A549 (cell line): Measurements from ENCODE around the gene IDH3B. TPM values are rescaled to one million over a fixed set of nuclear protein-coding genes. Genes with fewer than 3 reads are reported as not detected.

Source experiments
- ATAC-seq, 2 experiments: fragments of 200-7000 bp in 1 of 2; fragments of >200 bp in 1 of 2; cut with Nextera tagmentation in 1 of 2; cut with Tn5 transposase in 1 of 2; 3 replicates each; pipeline versions ENCODE4 v1.8.0 to v1.9.1; 2018 to 2020; ENCODE audit warnings: mild to moderate bottlenecking in 1 of 2, moderate library complexity in 1 of 2
- CTCF ChIA-PET: fragments of 300-600 bp; sonication (Branson Sonifier 250); formaldehyde crosslinking; extraction: SDS; loops from one replicate; lab custom pipeline; 2021; ENCODE audit warnings: antibody characterized with exemption, inconsistent platforms; lab: Yijun Ruan, JAX
- POLR2A ChIA-PET: fragments of 350-600 bp; formaldehyde crosslinking; extraction: SDS; loops from one replicate; lab custom pipeline; 2021; ENCODE audit warnings: antibody characterized with exemption, inconsistent platforms; lab: Yijun Ruan, JAX
- DNase-seq, 2 experiments: peaks; one replicate each; pipeline versions ENCODE4 v3.0.0 to v3.0.0-alpha.2; 2011 to 2016; ENCODE audit warnings: low read depth in 1 of 2, low spot score in 1 of 2
- FAIRE-seq: peaks from 2 replicates; lab custom pipeline; 2011; peaks lifted over from hg19 to GRCh38; lab: Jason Lieb, UNC
- H3K27ac ChIP-seq, 2 experiments: fragments of >200 bp; sonication (Bioruptor Twin); formaldehyde crosslinking; 3 replicates each; pipeline ENCODE4 v1.5.1; 2016 to 2017
- H3K4me1 ChIP-seq: fragments of >200 bp; sonication (Bioruptor Twin); formaldehyde crosslinking; 3 replicates; pipeline ENCODE4 v1.6.1; 2016
- H3K4me2 ChIP-seq: fragments of >200 bp; sonication (Bioruptor Twin); formaldehyde crosslinking; 3 replicates; pipeline ENCODE4 v1.6.1; 2016
- H3K4me3 ChIP-seq: fragments of >200 bp; sonication (Bioruptor Twin); formaldehyde crosslinking; 3 replicates; pipeline ENCODE4 v1.5.1; 2016
- H3K9me3 ChIP-seq: fragments of >200 bp; sonication (Bioruptor Twin); formaldehyde crosslinking; 3 replicates; pipeline ENCODE4 v1.6.1; 2016
- BHLHE40 ChIP-seq: IDR thresholded peaks from 2 replicates; pipeline ENCODE4 v1.6.1; 2012; ENCODE audit warnings: low read depth, low read length, inconsistent platforms
- CEBPB ChIP-seq, 2 experiments: fragments of >200 bp in 1 of 2; sonication (Bioruptor Twin) in 1 of 2; formaldehyde crosslinking in 1 of 2; IDR thresholded peaks; 2 replicates each; pipeline ENCODE4 v1.6.1; 2012 to 2016
- EHMT2 ChIP-seq: fragments of 200-600 bp; sonication (generic); IDR thresholded peaks from 2 replicates; pipeline ENCODE4 v1.6.1; 2016; ENCODE audit warnings: antibody characterized with exemption, low read depth, mild to moderate bottlenecking, moderate library complexity
- EP300 ChIP-seq, 2 experiments: fragments of >200 bp; sonication (Bioruptor Twin); formaldehyde crosslinking; IDR thresholded peaks; 2 replicates in 1 of 2; 3 replicates in 1 of 2; pipeline ENCODE4 v1.6.1; 2016 to 2017
- ESRRA ChIP-seq: fragments of 150-350 bp; IDR thresholded peaks from 2 replicates; pipeline ENCODE4 v1.6.1; 2014; ENCODE audit warnings: mild to moderate bottlenecking, low read length, borderline replicate concordance
- FOSB ChIP-seq: fragments of 250-450 bp; sonication (Bioruptor Pico); IDR thresholded peaks from 2 replicates; pipeline ENCODE4 v1.5.0; 2020; ENCODE audit warnings: mild to moderate bottlenecking, moderate library complexity
- HOXA7 ChIP-seq: fragments of 250-450 bp; sonication (Bioruptor Pico); IDR thresholded peaks from 2 replicates; pipeline ENCODE4 v1.5.0; 2020; ENCODE audit warnings: mild to moderate bottlenecking, moderate library complexity
- MAFK ChIP-seq: fragments of 450-650 bp; IDR thresholded peaks from 2 replicates; pipeline ENCODE4 v1.6.1; 2014; ENCODE audit not compliant: partially characterized antibody
- NPAS2 ChIP-seq: fragments of 250-450 bp; sonication (Bioruptor Pico); IDR thresholded peaks from 2 replicates; pipeline ENCODE4 v1.8.0; 2022; ENCODE audit warnings: mild to moderate bottlenecking, moderate library complexity, borderline replicate concordance
- RAD21 ChIP-seq, 2 experiments: fragments of >200 bp in 1 of 2; sonication (Bioruptor Twin) in 1 of 2; formaldehyde crosslinking in 1 of 2; IDR thresholded peaks in 1 of 2; conservative IDR thresholded peaks in 1 of 2; 2 replicates in 1 of 2; 3 replicates in 1 of 2; pipeline ENCODE4 v1.6.1; 2012 to 2018; ENCODE audit warnings: inconsistent platforms in 1 of 2
- RCOR1 ChIP-seq: fragments of 150-350 bp; IDR thresholded peaks from 2 replicates; pipeline ENCODE4 v1.6.1; 2014; ENCODE audit warnings: antibody characterized with exemption, low read length, low read depth
- TP53 ChIP-seq: fragments of 250-450 bp; sonication (Bioruptor Pico); IDR thresholded peaks from 2 replicates; pipeline ENCODE4 v1.5.0; 2021; ENCODE audit warnings: mild to moderate bottlenecking, moderate library complexity
- ZC3H11A ChIP-seq: fragments of 450-650 bp; IDR thresholded peaks from 2 replicates; pipeline ENCODE4 v1.6.1; 2014; ENCODE audit warnings: antibody characterized with exemption, mild to moderate bottlenecking
- ZFP36 ChIP-seq: fragments of 450-650 bp; IDR thresholded peaks from 2 replicates; pipeline ENCODE4 v1.6.1; 2014; ENCODE audit warnings: borderline replicate concordance; ENCODE audit not compliant: partially characterized antibody
- WGBS: methylation state at CpG from one replicate; pipeline ENCODE4 v1.1.6; 2017; ENCODE audit errors: missing lambda C conversion rate; 5-methylcytosine and 5-hydroxymethylcytosine counted together
- polyA plus RNA-seq, 4 experiments: library from polyadenylated mRNA; depleted of rRNA in 3 of 4; stranded (reverse); fragments of >200 nt; fragmentation: RNase III in 1 of 4; extraction: RNeasy Plus Mini Kit Qiagen cat#74134 plus additional on column Dnase treatment in 1 of 4; gene quantifications; 2 replicates in 3 of 4; 3 replicates in 1 of 4; pipeline ENCODE4 v1.2.3, GENCODE V29; 2011 to 2017
- TF ChIP-seq, protein P1 (sequence below): IDR thresholded peaks from 2 replicates; pipeline ENCODE4 v1.6.1; 2012
- TF ChIP-seq, protein P2 (sequence below): fragments of >200 bp; sonication (Bioruptor Twin); formaldehyde crosslinking; IDR thresholded peaks from 3 replicates; pipeline ENCODE4 v1.5.1; 2016
- TF ChIP-seq, protein P3 (sequence below): fragments of >200 bp; sonication (Bioruptor Twin); formaldehyde crosslinking; IDR thresholded peaks from 3 replicates; pipeline ENCODE4 v1.6.1; 2016
- TF ChIP-seq, protein P4 (sequence below): fragments of 150-350 bp; IDR thresholded peaks from 2 replicates; pipeline ENCODE4 v1.6.1; 2014; ENCODE audit warnings: low read depth, mild to moderate bottlenecking, low read length
- TF ChIP-seq, protein P5 (sequence below): fragments of 250-450 bp; sonication (Bioruptor Pico); IDR thresholded peaks from 2 replicates; pipeline ENCODE4 v1.5.0; 2020; ENCODE audit warnings: low read depth, mild to moderate bottlenecking, moderate library complexity
- TF ChIP-seq, protein P6 (sequence below): fragments of >200 bp; sonication (Bioruptor Twin); formaldehyde crosslinking; IDR thresholded peaks from 2 replicates; pipeline ENCODE4 v1.6.1; 2016

IDH3B gene
- polyA plus RNA-seq, 2 of the 4 experiments (the other 2 are of a cell fraction), result 154 to 200 TPM

DNA sequence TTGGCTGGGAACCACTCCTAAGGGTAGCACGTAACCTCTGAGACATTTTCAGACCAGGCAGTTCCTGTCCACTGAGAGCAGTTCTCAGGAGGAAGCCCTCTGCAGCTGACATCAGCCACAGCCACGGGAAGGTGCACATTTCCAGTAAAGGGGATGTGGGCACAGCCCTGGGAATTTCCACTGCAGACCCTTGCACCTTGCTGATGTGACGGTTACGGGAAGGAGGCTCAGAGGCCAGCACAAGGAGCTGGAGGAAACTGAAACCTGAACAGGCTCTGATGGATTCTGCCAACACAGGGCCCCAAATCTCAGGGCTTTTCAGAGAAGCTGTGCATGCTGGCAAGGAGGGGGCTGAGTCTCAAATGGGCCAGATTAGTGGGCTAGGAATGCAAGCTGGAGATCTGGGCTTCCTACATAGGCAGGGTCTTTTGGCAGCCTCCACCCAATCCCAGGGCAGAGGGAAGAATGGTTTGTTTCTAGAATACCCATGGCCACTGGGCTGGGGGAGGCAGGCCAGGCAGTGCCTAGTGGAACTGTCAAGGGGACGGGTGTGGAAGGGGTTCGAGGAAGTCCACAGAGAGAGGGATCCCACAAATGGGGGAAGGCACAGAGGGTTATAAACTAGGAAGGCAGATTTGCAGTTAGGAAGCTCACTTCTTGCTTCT, 42.8 kb upstream of the IDH3B start:
- no peak overlapping the region for H3K4me2 ChIP-seq
- no peak; a peak in 1 of 6 replicates for ATAC-seq
- 51% methylated on average over 6 of the region's 6 CpGs for WGBS
- POLR2A ChIA-PET, result no interaction called here
- no peaks in the 10 kb centered on the region for H3K4me1 ChIP-seq
- no peak for FAIRE-seq
- no peaks in the 10 kb centered on the region for H3K9me3 ChIP-seq
- H3K4me3 ChIP-seq, result no peak overlapping the region
- CTCF ChIA-PET, result interaction anchor here (0.6 to 3.4 kb wide), 9 partner anchors 12 to 206 kb away, joined by 3 to 19 read pairs (median 4); no protein-coding TSS in a partner anchor
- TF ChIP-seq EP300 (IDR thresholded peaks at IDR 0.05) (no peak), BHLHE40 (no peak), NPAS2 (no peak), HOXA7 (CRISPR knock-in tag) (no peak), RAD21 (conservative IDR thresholded peaks at IDR 0.05 in 1 of 2, IDR thresholded peaks at IDR 0.05 in 1 of 2) (no peak), MAFK (no peak), RCOR1 (no peak), CEBPB (IDR thresholded peaks at IDR 0.05) (no peak), ESRRA (no peak), TP53 (no peak), ZFP36 (no peak), FOSB (CRISPR knock-in tag) (no peak), ZC3H11A (no peak), EHMT2 (no peak)
- TF ChIP-seq, protein P1, sequence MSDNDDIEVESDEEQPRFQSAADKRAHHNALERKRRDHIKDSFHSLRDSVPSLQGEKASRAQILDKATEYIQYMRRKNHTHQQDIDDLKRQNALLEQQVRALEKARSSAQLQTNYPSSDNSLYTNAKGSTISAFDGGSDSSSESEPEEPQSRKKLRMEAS, result no peak
- TF ChIP-seq, protein P2, sequence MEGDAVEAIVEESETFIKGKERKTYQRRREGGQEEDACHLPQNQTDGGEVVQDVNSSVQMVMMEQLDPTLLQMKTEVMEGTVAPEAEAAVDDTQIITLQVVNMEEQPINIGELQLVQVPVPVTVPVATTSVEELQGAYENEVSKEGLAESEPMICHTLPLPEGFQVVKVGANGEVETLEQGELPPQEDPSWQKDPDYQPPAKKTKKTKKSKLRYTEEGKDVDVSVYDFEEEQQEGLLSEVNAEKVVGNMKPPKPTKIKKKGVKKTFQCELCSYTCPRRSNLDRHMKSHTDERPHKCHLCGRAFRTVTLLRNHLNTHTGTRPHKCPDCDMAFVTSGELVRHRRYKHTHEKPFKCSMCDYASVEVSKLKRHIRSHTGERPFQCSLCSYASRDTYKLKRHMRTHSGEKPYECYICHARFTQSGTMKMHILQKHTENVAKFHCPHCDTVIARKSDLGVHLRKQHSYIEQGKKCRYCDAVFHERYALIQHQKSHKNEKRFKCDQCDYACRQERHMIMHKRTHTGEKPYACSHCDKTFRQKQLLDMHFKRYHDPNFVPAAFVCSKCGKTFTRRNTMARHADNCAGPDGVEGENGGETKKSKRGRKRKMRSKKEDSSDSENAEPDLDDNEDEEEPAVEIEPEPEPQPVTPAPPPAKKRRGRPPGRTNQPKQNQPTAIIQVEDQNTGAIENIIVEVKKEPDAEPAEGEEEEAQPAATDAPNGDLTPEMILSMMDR, result no peak
- TF ChIP-seq, protein P3, sequence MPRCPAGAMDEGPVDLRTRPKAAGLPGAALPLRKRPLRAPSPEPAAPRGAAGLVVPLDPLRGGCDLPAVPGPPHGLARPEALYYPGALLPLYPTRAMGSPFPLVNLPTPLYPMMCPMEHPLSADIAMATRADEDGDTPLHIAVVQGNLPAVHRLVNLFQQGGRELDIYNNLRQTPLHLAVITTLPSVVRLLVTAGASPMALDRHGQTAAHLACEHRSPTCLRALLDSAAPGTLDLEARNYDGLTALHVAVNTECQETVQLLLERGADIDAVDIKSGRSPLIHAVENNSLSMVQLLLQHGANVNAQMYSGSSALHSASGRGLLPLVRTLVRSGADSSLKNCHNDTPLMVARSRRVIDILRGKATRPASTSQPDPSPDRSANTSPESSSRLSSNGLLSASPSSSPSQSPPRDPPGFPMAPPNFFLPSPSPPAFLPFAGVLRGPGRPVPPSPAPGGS, result no peak
- TF ChIP-seq, protein P4, sequence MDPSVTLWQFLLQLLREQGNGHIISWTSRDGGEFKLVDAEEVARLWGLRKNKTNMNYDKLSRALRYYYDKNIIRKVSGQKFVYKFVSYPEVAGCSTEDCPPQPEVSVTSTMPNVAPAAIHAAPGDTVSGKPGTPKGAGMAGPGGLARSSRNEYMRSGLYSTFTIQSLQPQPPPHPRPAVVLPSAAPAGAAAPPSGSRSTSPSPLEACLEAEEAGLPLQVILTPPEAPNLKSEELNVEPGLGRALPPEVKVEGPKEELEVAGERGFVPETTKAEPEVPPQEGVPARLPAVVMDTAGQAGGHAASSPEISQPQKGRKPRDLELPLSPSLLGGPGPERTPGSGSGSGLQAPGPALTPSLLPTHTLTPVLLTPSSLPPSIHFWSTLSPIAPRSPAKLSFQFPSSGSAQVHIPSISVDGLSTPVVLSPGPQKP, result no peak
- TF ChIP-seq, protein P5, sequence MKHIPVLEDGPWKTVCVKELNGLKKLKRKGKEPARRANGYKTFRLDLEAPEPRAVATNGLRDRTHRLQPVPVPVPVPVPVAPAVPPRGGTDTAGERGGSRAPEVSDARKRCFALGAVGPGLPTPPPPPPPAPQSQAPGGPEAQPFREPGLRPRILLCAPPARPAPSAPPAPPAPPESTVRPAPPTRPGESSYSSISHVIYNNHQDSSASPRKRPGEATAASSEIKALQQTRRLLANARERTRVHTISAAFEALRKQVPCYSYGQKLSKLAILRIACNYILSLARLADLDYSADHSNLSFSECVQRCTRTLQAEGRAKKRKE (CRISPR knock-in tag), result no peak
- TF ChIP-seq, protein P6, sequence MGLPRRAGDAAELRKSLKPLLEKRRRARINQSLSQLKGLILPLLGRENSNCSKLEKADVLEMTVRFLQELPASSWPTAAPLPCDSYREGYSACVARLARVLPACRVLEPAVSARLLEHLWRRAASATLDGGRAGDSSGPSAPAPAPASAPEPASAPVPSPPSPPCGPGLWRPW, result no peak
- no peak overlapping the region for H3K27ac ChIP-seq
- no peak for DNase-seq
